GM18861 (cell line): ENCODE data around the gene CPED1.

Experiments used
- ATAC-seq: cut with Tn5 transposase; IDR thresholded peaks from one replicate; pipeline ENCODE4 v1.9.1; 2021; ENCODE audit not compliant: unreplicated experiment

The CPED1 gene

DNA sequence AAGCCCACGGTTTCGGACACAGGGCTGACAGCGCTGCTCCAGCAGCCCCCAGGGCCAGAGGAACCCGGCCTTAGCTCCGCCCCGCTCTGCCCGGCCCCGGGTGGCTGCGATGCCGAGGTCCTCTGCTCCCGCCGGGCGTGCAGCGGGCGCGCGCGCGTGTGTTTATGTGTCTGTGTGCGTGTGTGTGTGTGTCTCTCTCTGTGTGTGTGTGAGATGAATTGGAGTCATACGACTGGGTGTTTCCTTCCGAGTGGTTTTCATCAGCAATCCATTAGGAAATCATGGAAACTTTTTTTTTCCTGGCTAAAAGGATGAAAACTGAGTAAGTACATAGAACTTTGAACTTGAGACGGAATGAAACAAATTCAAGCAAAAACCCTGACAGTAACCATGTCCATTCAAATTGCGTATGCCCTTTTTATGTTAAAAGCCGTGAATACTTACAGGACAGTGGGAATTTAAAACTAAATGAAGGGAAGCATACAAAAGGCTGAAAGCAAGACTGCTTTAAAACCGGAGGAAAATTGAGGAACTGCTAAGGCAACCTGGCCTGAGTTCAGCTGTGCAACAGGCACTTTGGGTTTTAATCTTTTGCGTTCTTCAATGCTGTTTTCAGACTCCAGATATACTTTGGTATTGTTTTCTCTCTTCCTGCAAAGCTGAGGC lies at the start of gene CPED1:
Gene CPED1, plus strand, starts transcription at position 121 of the 666 bp plus-strand sequence. CDS start 911 bp downstream, outside the sequence.
- peak; percentile 27 for ATAC-seq

DNA sequence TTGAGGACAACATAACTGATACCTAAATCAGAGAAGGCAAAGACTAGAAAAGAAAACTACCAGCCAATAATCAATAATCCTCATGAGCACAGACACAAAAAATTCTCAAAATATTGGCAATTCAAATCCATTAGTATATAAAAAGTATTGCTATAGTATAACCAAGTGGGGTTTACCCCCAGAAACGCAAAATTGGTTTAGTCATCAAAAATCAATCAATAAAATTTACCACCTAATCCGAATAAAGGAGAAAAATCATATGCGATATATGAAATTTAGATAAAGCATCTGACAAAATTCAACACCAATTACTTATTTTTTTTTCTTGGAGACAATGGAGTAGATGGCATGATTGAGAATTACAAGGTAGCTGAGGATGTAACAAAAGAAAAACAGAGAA lies 49.2 kb upstream of the CPED1 start:
- ATAC-seq, result no peak

DNA sequence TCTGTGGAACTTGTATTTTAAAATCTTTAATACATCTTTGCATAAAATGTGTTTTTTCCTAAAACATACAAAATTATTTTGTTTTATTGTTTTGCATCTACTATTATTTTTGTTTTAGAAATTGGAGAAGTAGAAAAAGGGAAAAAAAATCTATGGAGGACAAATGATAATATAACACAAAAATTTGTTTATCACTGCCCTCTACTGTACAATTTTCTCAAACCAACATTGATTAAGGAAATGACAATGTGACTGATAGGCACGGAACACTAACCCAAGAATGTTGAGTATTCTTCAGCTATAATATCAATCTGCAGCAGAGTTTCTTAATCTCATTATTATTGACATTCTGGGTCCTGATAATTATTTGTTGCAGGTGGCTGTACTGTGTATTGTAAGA lies 47.4 kb upstream of the CPED1 start:
- peak; percentile 59 for ATAC-seq

DNA sequence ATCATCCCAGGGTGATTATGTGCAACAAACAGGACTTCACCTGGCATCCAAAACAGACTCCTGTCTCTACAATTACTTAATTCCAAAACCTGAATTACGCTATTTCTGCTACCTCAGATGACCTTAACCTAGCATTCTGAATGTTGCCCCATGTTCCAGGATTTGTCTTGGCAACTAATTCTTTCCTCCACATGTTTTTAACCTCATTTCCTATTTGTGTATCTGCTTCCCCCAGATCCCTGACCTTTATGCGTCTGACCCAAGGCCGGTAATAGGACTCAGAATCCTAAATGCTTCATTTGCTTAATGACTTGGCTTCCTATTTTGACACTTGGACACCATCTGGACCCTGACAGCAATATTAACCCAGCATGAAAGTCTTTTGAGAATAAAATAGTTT lies 46.7 kb upstream of the CPED1 start:
- ATAC-seq, result no peak

DNA sequence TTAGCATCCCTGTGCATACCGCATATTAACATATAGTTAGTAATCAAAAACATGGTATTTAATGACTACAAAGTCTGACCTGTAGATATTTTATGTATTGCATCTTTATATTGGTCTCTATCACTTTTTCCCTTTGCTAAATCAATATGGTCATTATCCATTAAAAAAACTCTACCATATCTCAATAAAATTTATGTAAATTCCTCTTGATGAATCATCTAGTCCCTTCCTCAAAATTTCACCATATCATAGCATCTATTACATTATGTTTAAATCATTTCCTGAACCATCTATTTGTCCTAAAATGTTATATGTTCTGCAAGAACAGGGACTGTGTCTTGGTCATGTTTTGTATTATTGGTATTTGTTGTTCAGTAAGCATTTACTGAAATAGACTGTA lies 45.6 kb upstream of the CPED1 start:
- no peak for ATAC-seq

DNA sequence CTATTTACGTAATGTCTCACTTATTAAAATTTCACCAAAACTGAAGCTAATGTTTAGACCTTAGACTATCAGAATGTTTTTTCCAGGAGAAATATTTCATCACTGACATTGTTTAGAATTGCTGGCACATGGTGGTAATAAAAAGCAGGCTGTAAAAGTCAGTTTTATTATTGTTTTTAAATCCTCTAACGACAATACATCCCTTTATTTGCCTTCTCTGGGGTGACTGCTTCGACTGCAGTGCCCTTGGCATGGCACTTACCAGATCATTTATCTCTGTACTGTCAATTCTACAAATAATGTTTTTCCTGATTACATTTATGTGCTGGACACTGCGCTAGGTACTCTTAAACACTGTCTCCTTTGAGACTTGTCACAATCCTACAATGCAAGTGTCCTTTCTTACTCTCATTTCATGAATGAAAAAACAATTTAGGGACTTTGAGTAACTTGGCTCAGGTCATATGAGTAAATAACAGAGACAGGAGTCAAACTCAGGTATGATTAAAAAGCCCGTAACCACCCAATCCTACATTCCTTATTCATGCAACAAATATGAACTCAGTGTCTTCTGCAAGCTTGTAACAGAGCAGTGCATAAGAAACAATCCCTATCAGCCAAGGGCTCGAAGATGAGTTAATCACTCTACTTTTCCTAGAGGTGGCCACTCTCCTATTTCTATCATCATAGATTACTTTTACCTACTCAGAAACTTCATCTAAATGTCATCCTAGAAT lies 43.5 kb upstream of the CPED1 start:
- no peak for ATAC-seq

DNA sequence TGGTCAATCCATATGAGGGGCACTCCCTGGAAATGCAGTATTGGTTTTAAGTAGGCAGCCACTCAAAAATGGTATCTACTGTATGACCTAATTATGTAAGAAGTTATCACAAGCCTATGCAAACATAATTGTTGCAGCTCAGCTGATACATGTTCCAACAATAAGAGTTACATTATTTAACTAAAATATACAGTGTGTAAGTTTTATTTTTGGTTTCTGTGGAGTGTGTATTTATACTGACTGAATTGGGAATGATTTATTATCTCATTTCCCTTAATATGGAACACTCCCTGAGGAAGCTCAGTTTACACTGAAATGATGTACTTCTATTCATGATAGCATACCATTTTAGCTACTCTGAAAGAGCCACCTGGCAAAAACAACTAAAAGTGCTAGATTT lies 40.5 kb upstream of the CPED1 start:
- ATAC-seq, result no peak

DNA sequence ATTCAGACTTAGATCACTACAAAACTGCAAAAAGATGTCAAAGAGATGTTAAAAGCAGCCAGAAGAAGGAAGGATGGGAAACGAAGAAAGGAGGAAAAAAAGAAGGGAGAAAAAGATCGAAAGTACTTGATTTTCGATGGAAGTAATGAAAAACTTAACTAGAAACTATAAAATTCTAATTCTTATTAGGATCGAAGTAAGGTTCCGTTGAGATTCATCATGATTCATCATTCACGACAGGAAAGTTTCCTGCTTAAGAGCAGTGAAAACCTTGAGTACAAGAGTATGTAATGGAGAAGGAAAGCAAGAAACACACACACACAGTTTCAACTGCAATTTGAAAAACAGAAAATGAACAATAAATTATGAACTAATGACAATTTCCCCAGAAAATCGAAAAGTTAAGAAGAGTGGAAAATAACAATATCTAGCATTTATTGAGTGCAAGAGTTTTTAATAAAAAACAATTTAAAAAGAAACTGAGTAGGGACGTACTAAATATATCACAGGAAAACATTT lies 39.1 kb upstream of the CPED1 start:
- ATAC-seq, result no peak

DNA sequence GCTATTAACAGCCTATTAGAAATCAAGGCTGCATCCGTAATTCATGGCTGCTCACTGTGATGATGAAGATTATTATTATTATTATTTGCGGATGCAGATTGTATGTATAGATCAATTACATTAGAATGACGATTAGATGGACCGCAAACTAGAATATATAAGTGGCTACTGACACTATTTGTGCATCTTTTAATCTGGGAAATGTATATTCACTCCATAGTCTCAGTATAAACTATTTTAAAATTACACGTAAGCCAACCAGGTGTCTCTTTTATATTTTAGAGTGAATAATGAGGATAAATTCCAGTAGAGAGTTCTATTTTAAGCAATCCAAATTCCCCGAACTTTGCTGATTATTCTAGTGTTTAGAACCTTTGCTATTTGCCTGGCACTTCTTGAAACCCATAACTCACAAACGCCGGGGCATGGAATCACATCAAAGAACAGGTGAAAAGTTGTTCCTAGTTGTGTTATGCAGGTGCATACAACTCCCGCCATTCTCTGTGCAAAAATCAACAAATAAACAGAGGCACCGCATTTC lies 38.4 kb upstream of the CPED1 start:
- no peak for ATAC-seq

DNA sequence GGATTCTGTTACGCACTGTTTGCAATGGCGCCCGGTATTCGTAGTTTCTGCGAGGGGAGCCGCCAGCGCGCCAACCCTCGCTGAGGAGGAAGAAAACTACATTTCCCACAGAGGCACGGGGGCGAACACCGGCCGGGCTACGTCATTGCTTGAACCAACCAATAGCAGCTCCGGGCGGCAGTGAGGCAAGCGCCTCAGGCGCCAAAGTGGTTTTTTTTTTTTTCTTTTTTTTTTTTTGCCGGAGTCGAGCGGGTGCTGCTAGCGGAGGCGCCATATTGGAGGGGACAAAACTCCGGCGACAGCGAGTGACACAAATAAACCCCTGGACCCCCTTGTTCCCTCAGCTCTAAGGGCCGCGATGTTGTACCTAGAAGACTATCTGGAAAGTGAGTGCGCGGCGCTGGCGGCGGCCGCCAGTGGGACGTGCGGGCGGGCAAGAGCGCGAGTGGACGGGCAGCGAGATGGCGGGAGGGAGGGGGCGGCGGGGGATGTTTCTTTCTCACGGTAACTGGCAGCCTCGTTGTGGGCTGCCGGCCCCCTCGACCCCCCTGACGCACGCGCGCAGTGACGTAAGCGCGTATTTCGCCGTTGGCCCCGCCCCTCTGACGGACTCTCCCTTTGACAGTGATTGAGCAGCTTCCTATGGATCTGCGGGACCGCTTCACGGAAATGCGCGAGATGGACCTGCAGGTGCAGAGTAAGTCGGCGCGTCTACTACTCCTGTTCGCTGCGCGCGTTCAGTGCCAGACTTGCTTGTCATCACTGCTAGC lies 37.8 kb upstream of the CPED1 start, which contains the start of gene ING3:
Gene ING3, plus strand, starts transcription at position 239 of the 770 bp plus-strand sequence. Its CDS starts 120 bp downstream, at position 359.
- peak; percentile 94 for ATAC-seq

DNA sequence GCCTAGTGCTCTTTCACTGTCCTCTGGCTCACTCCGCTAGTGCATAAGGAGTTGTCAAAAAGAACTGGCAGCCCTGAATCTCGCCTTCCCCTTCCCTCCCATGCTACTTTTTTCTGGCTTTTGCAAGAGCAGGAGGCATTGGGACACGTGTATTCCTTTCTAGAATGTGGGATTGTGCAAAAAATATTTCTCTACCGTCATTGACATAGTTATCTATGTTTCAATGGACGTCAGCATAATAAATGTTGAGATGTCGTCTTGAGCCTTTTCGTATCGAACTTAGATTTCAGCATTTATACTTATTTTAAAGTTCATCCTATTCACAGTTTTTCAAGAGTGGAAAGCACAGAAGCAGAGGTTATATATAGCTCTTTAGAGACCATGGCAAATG lies 37.2 kb upstream of the CPED1 start:
- no peak for ATAC-seq

DNA sequence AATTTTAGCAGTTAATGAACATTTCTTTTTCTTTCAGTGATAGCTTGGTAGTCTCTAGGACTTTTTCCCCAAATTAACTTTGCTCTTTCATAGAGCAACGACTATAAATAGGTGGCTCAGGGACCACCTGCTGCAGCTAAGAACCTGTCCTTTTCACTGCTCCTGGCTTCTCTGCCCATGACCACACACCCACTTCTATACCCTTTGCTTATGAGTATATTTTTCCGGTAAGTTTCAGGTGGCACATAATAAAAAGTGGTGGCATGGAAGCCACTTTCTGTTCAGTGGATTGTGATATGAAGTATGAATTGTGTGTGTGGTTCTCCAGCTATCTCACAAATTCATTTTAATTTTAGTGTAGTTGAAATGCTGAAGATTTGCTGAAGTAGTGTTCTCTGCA lies 36.7 kb upstream of the CPED1 start:
- no peak for ATAC-seq

DNA sequence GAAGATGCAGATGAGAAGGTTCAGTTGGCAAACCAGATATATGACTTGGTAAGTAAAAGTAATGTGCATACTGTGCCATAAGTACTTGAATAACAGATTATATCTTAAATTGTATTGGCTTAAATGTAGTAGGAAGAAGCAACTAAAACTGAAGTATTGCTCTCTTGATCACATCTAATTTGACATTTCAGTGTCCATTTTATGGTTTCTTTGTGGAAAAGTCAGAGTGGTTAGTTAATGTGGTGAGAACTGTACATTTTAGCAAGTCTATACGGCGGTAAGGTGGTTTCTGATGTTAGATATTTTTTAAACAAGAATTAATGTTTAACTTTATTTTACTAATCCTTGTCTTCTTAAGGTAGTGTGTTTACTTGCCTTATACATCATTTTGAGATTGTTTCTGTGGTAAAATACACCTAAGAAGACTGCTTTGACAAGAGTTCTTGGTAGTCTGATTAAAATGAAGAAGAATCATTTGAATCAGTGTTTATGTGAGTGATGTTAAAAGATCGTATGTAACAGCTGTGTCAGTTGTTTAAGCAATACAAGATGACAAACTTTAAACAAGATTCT lies 32.8 kb upstream of the CPED1 start:
- ATAC-seq, result peak; percentile 70

DNA sequence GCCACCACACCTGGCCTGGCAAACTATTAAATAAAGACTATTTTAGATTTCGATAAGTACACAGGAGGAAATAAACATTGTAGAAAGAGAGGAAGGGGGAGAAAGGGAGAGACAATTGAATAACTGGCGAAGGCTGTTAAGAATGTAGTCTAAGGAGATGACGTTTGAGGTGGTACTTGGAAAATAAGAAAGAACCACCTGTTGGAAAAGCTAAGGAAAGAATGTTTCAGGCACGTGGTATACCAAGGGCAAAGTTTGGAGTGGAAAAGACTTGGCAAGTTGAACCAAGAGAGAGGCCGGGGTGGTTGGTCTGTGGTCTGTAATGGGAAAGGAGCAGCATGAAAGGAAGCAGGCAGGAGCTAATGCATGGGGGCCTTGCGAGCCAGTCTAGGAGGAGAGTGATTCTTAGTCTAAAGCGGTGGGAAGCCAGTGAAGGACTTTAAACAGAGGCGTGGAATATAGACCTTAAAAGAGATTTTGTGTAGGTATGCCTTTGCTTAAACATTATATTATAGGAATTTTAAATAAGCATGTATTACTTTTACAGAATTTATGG lies 28.5 kb upstream of the CPED1 start:
- ATAC-seq, result no peak

DNA sequence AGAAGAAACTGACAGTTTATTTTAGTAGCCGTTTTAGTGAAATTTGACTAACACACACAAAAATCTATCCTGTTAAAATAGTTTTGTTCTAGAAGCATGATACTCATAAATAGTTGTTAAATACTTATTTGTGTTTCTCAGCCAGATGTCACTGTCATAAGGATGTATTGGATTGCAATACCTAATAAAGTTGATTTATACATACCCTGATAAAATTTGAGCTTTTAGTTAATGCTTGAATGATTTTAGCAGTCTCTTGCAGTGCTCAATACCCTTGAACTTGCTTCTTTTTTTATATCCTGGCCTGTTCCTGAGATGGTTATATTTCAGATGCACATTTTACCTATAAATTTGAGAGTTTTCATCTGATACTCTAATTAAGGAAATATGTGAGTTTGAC lies 27.8 kb upstream of the CPED1 start:
- ATAC-seq, result no peak

DNA sequence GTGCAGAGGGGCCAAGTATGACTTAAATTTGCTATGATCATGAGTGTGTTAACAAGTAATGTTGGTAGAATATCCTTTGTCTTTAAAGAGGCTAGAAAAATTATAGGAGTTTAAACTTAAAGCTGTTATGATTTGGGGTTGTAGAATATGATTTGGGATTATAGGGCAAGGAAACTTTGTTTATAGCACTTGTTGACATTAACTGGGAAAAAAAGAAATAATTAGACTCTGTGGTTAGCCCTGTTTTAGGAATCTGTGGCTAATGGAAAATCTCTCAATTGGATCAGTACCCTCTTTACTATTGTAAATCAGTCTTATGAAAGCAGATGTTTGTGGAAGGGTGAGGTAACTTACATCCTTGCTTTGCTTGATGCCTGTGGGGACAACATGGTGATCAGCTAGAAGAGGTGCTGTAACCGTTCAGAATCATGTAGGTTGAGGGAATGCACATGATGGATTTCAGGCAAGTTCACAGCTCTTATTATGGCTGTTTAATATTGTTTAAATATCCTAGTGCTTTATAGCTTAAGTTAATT lies 26.8 kb upstream of the CPED1 start:
- no peak for ATAC-seq

DNA sequence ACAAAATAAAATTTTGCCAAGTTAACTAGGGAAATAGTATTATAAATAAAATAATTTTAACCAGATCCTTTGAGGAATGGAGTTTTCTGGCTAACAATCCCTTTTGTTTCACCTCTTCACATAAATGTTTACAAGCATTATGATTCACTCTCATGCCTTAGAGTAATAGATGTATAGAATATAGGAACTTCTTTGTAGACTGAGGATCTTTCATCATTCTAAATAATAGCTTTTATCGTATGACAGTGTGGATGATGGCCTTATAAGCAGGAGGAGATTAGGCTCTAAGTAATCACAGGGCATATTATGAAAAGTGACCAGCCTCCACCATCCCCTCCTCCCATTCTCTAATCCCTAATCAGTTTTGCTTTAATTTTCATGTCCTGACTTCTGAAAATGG lies 24.4 kb upstream of the CPED1 start:
- ATAC-seq, result no peak

DNA sequence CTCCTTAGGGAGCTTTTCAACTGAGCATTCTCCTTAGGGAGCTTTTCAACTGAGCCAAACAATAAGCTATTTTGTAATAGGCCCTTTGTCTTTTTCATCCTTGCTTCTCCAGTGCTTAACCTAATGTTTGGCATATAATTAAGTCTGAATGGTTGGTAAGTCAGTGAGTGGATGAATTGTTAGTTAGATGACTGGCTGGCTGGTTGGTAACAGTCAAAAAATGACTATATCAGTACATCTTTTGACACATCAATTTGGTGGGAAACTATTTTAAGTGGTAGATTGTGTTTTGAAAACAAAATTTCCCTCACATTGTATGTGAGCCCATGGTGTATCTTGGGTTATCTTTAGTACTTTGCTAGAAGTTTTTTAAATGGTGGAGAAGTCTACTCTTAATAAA lies 21.6 kb upstream of the CPED1 start:
- ATAC-seq, result no peak

DNA sequence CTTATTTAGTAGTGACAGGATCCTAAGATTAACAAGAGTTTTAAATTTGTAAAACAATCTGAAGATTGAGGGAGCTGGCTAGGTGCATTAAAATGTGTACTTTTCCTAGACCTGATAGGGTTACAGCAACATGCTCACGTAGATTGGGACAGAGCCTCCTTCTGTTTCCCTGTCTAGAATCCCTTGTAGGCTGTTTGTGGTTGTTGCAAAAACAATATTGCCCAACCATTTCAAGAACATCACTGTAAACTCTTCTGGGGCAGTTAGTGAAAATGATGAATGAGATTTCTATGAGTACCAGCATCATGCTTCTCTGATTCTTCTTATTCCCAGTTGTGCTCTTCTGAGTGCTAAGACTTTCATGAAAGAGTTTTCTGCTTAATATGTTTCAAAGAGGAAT lies 14.7 kb upstream of the CPED1 start:
- no peak for ATAC-seq

DNA sequence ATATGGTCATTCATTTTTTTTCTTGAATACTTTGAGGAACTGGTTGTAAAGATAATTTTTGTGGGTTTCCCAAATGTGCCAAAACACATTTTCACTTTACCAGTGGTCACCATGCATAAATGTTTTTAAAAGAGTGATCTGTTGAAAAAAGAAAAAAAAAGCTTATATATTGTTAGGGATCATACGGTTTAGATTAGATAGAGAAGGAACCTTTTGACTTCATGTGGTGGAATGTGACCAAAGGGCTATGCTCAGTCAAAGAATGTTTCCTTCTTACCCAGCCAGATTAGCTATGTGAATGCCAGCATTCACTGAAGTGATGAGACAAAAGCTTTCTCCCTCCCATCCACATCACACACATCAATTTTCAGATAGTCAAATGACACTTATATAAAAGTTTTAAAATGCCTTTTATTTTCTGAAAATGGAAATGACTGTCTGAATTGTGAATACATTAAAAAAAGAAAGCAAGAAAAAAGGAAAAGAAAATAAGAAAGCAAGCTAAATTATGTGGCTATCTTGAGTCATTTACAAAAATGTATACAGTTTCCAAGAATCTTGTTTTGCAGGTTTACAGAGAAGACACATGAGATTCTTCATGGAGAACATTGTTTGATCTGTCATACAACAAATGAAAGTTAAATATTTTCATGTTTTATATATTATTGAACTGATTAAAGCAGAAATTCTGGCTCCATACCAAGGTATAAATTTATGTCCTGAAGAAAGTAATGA lies 8.6 kb upstream of the CPED1 start:
- ATAC-seq, result no peak
